Stimulated activated CD8-positive, alpha-beta memory T cell treated with anti-CD3 and anti-CD28 coated beads, Interleukin-4, amount 100 ng/mL, for 24 hours (primary cell): Measurements from ENCODE around the gene MVB12B.

Experiments
- DNase-seq: peaks from one replicate; pipeline ENCODE4 v3.0.0-alpha.2; 2020; ENCODE audit warnings: low read depth

The MVB12B gene

GRCh38 chr9:126331964-126332748, 5.5 kb downstream of the MVB12B start:
- no peak for DNase-seq

- DNase-seq, result no peak
Measured at GRCh38 chr9:126334721-126335621, 8.3 kb downstream of the MVB12B start.

- no peak for DNase-seq
Measured at GRCh38 chr9:126335837-126336735, 9.5 kb downstream of the MVB12B start.

- no peak for DNase-seq
Measured at GRCh38 chr9:126336736-126337325, 10.2 kb downstream of the MVB12B start.

- no peak for DNase-seq
Measured at GRCh38 chr9:126337729-126338372, 11.2 kb downstream of the MVB12B start.

GRCh38 chr9:126338945-126339344, 12.3 kb downstream of the MVB12B start:
- no peak for DNase-seq

- no peak for DNase-seq
Measured at GRCh38 chr9:126341426-126341825, 14.8 kb downstream of the MVB12B start.

GRCh38 chr9:126341902-126342301, 15.3 kb downstream of the MVB12B start:
- no peak for DNase-seq

- no peak for DNase-seq
Measured at GRCh38 chr9:126342621-126343031, 16.0 kb downstream of the MVB12B start.

- no peak for DNase-seq
Measured at GRCh38 chr9:126343271-126343700, 16.7 kb downstream of the MVB12B start.

GRCh38 chr9:126346031-126346430, 19.4 kb downstream of the MVB12B start:
- DNase-seq, result no peak

- no peak for DNase-seq
Measured at GRCh38 chr9:126347093-126347492, 20.5 kb downstream of the MVB12B start.

GRCh38 chr9:126347911-126348760, 21.5 kb downstream of the MVB12B start:
- no peak for DNase-seq

GRCh38 chr9:126348911-126349550, 22.4 kb downstream of the MVB12B start:
- DNase-seq, result no peak

- no peak for DNase-seq
Measured at GRCh38 chr9:126354887-126355770, 28.5 kb downstream of the MVB12B start.

- no peak for DNase-seq
Measured at GRCh38 chr9:126357074-126357473, 30.4 kb downstream of the MVB12B start.

- no peak for DNase-seq
Measured at GRCh38 chr9:126360073-126360472, 33.4 kb downstream of the MVB12B start.

- no peak for DNase-seq
Measured at GRCh38 chr9:126361810-126362238, 35.2 kb downstream of the MVB12B start.

GRCh38 chr9:126363250-126363649, 36.6 kb downstream of the MVB12B start:
- DNase-seq, result no peak
